NCI-H2196 (cell line): ENCODE data around the gene CAVIN4.

Experiments
- DNase-seq: peaks from one replicate; lab custom pipeline; 2025; ENCODE audit not compliant: unreplicated experiment; lab: John Stamatoyannopoulos, UW

CAVIN4 gene

DNA sequence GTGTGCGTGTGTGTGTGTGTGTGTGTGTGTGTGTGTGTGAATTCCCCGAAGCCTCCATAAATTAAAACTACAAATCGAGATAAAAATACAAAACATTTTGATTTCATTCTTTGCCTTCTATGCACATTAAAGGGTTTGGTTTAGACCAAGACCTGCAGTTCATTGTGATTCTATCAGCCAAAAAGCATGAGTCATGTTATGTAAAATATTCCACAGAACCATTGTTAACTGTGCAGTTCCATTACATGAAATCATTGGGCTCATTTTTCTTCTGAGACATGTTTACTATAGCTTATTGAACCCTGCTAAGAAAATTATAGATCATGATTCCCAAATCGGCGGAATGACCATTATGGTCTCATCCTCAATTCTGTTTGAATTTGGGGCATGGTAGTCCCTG, 11.7 kb downstream of the CAVIN4 start:
- no peak for DNase-seq

DNA sequence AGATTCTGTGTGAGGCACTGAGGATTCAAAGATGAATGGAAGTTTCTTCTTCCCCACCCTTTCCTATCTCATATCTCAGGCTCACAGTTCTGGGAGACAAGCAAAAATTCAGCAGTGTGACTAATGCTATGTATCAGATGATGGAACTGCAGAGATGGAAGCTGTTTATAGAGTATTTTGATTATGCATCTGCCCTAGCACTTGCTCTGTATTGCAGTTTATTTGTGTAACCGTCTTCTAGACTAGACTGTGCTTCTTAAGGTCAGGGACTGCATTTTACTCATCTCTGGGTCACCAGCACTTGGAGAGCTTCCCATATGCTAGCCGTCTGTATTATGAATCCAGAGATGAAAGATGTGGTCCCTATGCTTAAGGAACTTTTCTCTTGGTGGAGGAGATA, 12.6 kb downstream of the CAVIN4 start:
- DNase-seq, result no peak

DNA sequence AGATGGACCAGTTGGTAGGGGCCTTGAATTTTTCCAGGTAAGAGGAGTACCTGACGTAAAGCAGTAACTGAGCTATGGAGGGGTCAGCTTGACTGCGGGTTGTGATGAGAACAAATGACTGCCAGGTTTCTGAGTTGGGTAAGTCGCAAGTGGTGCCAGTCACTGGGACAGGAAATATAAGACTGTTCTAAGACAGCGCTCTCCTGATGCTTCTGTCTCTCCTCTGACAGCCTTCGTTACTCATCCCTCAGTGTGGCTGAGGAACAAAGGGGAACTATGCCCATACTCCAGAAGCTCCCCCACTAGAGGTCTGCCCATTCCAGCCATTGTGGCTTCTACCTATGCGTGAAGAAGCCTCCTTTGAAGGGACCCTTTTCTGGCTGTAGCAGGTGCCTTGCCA, 13.3 kb downstream of the CAVIN4 start:
- no peak for DNase-seq

DNA sequence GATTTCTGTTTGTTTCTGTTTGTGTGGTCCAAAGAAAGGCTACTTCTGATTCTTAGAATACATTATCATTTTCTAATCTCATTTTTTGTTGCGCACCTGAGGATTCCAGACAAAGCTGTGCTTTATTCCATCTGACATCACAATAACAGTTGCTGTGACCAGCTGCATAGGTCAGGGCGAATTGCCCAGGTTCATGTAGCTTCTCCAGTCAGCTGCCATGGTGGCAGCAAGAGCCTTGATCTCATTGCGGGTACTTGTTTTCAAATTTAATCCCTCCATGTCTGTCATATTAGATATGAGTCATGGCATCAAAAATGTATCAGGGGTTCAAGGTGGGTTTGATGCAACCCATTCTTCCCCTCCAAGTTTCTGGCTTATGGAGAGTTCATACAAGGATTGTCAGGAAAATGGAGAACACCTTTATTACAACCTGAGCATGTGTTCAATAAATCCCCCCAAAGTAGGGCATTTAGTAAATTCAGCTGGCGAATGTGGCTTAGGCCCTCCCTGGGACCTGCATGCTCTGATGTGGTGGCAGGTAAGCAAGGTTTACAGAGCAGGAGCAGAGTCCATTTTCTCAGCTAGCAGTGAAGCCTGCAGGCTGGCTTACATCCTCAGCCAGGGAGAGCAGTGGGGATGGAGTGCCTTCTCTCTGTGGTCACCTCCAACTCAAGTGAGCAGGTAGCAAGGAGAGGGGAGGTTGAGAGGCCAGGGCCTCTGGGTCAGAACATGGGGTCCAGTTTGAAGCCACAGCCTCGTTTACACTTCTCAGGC, 13.9 kb downstream of the CAVIN4 start:
- DNase-seq, result no peak

DNA sequence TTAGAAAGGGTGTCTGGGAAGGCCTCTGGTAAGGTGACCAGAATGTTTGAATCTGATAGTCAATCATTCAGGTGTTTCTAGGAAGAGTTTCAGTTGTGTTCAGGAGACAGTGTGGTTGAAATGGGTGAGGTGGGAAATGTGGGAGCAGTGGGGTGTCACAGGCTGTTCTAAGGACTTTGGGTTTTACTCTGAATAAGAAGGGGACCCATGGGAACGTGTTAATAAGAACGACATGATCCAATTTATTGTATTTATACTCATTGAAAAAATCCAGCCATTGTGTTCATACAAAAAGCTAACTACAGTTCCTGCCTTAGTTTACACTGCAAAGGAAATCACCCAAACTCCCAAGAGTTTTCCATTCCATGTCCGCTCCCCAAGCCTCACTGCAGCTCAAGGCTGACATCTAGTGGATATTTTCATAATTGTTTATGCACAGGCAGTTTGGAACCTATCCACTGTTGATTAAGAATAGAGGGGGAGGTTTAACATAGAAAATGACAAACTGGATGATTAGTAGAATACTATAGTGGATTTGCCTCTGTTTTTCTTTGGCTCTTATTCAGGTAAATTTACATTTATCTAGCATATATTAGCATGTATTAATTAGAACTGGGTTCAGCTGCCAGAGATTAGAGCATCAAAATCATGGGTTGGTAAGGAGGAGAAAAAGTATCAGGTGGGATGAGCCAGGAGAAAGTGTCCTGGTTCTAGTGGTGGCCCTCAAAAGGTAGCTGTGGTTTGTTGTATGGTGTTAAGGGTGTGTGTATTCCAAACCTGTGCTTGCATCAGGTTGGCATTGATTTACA, 17.7 kb downstream of the CAVIN4 start:
- DNase-seq, result peak; percentile 80

DNA sequence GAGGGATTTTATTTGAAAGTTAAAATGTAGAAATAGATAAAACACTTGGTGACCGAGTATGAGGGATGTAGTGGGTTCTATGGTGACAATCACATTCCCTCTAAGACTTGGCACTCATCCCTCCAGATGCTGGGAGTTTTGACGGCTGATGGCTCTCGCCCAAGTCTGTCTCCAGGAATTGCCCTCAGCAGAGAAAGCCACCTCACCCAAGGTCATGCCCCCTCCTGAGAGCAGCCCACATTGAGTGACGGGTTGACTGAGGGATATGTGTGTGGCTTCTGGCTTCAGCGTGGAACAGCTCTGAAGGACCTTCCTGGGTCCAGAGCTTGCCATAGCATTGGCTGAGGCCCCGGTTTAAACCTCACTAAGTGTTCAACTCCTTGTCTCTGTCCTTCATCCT, 19.4 kb downstream of the CAVIN4 start:
- DNase-seq, result no peak

DNA sequence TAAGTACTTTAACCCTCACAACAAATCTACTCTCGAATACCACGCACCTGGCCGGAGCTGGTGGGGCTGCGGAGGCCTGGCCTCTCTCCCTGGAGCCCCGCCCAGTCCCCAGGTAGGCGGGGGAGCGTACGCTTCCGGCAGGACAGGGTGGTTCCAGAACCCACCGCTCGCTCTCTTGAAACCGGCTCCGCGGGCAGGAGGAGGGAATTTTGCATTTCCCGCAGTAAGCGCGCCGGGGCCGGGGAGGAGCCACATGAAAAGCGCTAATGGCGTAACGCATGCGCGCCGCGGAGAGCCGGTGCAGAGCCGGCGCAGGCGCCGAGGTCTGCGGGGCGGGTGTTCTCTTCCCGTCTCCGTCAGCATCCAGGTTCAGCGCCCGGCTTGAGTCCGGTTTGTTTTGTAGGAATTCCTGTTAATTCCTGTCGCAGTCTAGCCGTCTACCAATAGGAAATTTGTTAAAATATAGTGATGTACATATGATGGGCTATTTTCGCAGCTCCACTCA, 20.8 kb downstream of the CAVIN4 start:
- peak; percentile 83 for DNase-seq

DNA sequence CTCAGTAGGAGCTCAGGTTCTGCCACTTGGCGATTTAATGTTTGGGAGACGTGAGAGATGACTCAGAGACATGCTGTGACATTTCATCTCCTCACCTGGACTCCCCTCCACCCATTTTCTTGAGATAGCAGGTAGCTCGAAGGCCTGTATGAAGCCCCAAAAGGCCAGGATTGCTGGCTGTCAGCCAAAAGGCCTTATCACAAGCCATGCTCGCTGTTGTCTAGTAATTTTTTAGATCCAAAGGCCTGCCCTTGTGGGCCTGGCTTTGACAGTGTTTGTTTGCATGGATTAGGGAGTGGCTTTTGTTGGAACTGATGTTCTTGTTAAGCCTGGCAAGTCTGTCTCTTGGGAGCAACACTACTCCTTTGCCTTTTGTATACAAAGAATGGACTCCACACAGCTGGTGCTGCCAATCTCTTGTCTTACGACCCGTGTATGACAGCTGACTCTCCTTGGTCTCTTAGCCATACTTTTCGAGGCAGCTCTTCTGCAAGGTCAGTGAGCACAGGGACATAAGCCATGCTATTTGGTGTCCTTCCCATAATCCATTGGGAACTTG, 22.7 kb downstream of the CAVIN4 start:
- DNase-seq, result no peak

DNA sequence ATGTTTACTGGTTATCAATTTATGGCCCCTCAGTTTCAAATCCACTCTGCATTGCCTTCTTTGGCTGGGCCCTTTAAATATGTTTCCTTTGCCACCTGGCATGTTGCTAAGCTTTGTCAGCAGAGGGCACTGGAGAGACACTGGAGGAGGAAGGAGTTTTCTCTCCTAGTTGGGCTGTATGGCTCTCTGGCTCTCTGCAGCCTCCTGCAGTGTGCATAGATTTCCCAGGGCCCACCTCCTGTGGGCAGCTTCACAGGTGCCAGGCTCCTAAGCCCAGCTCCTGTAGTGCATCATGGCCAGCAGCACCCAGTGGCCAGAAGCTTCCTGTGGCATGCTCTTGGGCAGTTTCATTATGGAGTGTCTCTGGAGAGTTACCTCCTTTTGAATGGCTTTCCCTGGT, 23.3 kb downstream of the CAVIN4 start:
- peak; percentile 65 for DNase-seq

DNA sequence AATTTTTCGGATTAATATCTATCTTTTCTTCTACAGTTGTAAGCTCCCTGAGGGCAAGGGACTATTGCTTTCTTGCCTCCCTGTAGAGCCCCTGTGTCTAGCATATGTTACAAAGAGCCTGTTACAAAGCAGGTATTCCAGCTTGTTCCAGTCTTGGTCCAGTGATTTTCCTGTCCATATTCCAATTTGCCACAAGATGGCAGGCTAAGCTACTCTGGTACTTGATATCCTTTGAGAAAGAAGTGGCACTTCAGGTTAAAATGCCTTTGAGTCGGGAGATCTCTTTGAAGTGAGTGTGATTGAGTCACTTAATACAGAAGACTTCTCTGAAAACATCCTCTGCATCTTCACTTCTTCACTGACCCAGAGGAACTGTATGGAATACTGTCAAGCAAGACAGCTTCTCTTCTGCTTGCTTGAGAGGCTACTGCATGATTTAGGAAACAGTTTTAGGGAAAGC, 24.5 kb downstream of the CAVIN4 start:
- DNase-seq, result peak; percentile 72

DNA sequence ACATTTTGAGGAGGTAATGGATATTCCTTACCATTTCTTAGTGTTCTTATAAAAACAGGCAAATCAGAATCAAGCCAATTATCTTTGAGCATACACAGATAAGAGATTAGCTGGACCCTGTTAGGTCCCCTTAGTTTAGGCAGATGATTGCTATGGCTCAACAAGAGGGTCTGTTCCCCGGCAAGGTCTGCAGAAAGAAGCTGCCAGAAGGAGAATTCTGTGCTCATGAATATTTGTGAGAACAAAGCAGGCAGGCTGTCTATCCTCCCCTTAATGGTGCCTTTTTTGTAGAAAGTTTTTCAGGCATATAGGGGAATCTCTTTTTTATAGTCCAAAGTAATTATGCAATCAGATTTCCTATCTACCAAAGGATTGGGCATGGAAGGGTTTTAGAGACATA, 27.5 kb downstream of the CAVIN4 start:
- no peak for DNase-seq

DNA sequence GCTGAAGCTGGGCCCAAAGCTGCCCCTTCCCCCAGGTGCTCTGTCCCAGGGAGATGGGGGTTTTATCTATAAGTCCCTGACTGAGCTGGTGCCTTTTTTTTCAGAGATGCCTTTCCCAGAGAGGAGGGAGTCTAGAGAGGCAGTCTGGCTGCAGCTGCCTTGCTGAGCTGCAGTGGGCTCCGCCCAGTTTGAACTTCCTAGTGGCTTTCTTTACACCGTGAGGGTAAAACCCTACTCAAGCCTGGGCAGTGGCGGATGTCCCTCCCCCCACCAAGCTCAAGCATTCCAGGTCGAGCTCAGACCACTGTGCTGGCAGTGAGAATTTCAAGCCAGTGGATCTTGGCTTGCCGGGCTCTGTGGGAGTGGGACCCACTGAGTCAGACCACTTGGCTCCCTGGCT, 41.3 kb downstream of the CAVIN4 start:
- DNase-seq, result no peak

DNA sequence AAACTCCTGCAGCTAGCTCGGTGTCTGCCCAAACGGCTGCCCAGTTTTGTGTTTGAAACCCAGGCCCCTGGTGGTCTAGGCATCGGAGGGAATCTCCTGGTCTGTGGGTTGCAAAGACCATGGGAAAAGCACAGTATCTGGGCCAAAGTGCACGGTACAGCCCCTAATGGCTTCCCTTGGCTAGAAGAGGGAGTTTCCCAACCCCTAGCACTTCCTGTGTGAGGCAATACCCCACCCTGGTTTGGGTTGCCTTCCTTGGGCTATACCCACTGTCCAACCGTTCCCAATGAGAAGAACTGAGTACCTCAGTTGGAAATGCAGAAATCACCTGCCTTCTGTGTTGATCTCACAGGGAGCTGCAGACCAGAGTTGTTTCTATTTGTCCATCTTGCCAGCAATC, 41.8 kb downstream of the CAVIN4 start:
- no peak for DNase-seq

DNA sequence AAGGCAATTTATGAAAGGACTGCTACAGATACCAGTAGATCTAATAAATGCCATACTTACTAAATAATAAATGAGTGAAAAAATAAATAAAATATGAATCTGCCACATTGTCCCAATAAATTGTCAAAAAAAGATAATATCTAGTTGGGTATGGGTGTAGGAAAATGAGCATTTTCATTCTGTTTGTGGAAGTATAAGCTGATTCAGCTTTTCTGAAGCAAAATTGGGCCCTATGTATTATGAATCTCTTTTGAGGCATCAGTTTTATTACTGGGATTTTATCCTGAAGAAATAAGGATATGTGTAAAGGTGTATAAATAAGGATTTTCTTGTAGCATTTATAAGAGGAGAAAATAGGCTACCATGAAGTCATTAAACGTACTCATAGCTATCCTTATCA, 46.1 kb downstream of the CAVIN4 start:
- no peak for DNase-seq

DNA sequence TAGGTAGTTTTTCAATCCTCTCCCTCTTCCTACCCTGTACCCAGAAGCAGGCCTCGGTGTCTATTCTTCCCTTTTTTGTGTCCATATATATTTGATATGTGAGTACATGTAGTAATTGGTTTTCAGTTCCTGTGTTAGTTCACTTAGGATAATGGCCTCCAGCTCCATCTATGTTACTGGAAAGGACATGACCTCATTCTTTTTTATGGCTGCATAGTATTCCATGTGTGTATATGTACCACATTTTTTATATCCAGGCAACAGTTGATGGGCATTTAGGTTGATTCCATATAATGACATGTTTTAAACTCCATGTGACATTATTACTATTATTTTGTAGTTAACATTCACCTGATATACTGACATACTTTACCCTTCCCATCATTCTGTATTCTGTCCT, 49.1 kb downstream of the CAVIN4 start:
- no peak for DNase-seq

DNA sequence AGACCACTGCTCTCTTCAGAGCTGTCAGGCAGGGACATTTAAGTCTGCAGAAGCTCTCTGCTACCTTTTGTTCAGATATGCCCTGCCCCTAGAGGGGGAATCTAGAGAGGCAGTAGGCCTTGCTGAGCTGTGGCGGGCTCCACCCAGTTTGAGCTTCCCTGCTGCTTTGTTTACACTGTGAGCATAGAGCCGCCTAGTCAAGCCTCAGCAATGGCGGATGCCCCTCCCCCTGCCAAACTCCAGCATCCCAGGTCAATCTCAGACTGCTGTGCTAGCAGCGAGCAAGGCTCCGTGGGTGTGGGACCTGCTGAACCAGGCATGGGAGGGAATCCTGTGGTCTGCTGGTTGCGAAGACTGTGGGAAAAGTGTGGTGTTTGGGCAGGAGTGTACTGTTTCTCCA, 59.9 kb downstream of the CAVIN4 start:
- no peak for DNase-seq
